Stimulated activated CD4-positive, alpha-beta T cell treated with anti-CD3 and anti-CD28 coated beads, Interleukin-2, amount 100 ng/mL, for 48 hours (primary cell): ENCODE measurements around the gene CEP192.
A peak's percentile ranks its signal among the peaks of the same experiment; 100 is the strongest.
"Not testable (repeated sequence)": the region's sequence is repeated elsewhere in the genome, so short reads cannot be mapped to it uniquely, and the experiment has no call there.

Experiments used
- DNase-seq, 2 donors: peaks; one replicate each; pipeline ENCODE4 v3.0.0-alpha.2; 2020

CEP192 gene

GRCh38 chr18:13032173-13032572, 41.0 kb downstream of the CEP192 start:
- no peak for DNase-seq

- no peak for DNase-seq
Measured at GRCh38 chr18:13035249-13035914, 44.2 kb downstream of the CEP192 start.

GRCh38 chr18:13036622-13037320, 45.6 kb downstream of the CEP192 start:
- DNase-seq: no peak

- DNase-seq: no peak
Measured at GRCh38 chr18:13039806-13040205, 48.6 kb downstream of the CEP192 start.

GRCh38 chr18:13043066-13043465, 51.9 kb downstream of the CEP192 start:
- DNase-seq: no peak

GRCh38 chr18:13048061-13048595, 57.0 kb downstream of the CEP192 start:
- no peak for DNase-seq

GRCh38 chr18:13051159-13051558, 60.0 kb downstream of the CEP192 start:
- peak; percentile 9 to 18 for DNase-seq

- no peak for DNase-seq
Measured at GRCh38 chr18:13051950-13052349, 60.8 kb downstream of the CEP192 start.

- no peak for DNase-seq
Measured at GRCh38 chr18:13054336-13054735, 63.2 kb downstream of the CEP192 start.

GRCh38 chr18:13061630-13062189, 70.5 kb downstream of the CEP192 start:
- DNase-seq: no peak

- no peak for DNase-seq
Measured at GRCh38 chr18:13067124-13067523, 76.0 kb downstream of the CEP192 start.

GRCh38 chr18:13067966-13068365, 76.8 kb downstream of the CEP192 start:
- no peak for DNase-seq

- no peak for DNase-seq
Measured at GRCh38 chr18:13070460-13070859, 79.3 kb downstream of the CEP192 start.

- DNase-seq: no peak
Measured at GRCh38 chr18:13076886-13077285, 85.7 kb downstream of the CEP192 start.

GRCh38 chr18:13077473-13077872, 86.3 kb downstream of the CEP192 start:
- no peak for DNase-seq

GRCh38 chr18:13078065-13078464, 86.9 kb downstream of the CEP192 start:
- not testable (repeated sequence) for DNase-seq

- DNase-seq: no peak
Measured at GRCh38 chr18:13086906-13087305, 95.7 kb downstream of the CEP192 start.

- DNase-seq: no peak
Measured at GRCh38 chr18:13095466-13095865, 104.3 kb downstream of the CEP192 start.

GRCh38 chr18:13096232-13096631, 105.1 kb downstream of the CEP192 start:
- DNase-seq: no peak

- DNase-seq: no peak
Measured at GRCh38 chr18:13096719-13097118, 105.6 kb downstream of the CEP192 start.

- DNase-seq: not testable (repeated sequence)
Measured at GRCh38 chr18:13098104-13098503, 106.9 kb downstream of the CEP192 start.

- no peak for DNase-seq
Measured at GRCh38 chr18:13099113-13099512, 108.0 kb downstream of the CEP192 start.

- DNase-seq: no peak
Measured at GRCh38 chr18:13100942-13101658, 109.9 kb downstream of the CEP192 start.
